HepG2 (cell line): ENCODE data around the gene PTH1R. TPM values are rescaled to one million over a fixed set of nuclear protein-coding genes. Genes with fewer than 3 reads are reported as not detected.

Experiments
- ARHGAP35 ChIP-seq: sonication (generic); formaldehyde crosslinking; IDR thresholded peaks from 2 replicates; pipeline ENCODE4 v1.9.0; 2022; ENCODE audit warnings: mild to moderate bottlenecking, inconsistent platforms, moderate library complexity, missing genetic modification reagents, borderline replicate concordance
- BORCS8-MEF2B ChIP-seq: sonication (generic); formaldehyde crosslinking; IDR thresholded peaks from 2 replicates; pipeline ENCODE4 v1.8.0; 2022; ENCODE audit warnings: mild to moderate bottlenecking, missing genetic modification reagents
- ELF3 ChIP-seq: IDR thresholded peaks from 2 replicates; pipeline ENCODE4 v1.6.1; 2016; ENCODE audit warnings: missing genetic modification reagents, missing compliant biosample characterization
- EP300 ChIP-seq, 3 experiments: sonication (generic) in 1 of 3; formaldehyde crosslinking in 1 of 3; IDR thresholded peaks; 2 replicates each; pipeline versions ENCODE4 v1.5.1 to v1.6.1; 2011 to 2020; ENCODE audit warnings: low read depth in 2 of 3, low read length in 2 of 3, borderline replicate concordance in 1 of 3, improper control_type of control experiment in 1 of 3, mild to moderate bottlenecking in 1 of 3, missing genetic modification reagents in 1 of 3, moderate library complexity in 1 of 3
- ETV5 ChIP-seq: IDR thresholded peaks from 2 replicates; pipeline ENCODE4 v1.6.1; 2018; ENCODE audit warnings: missing biosample characterization, missing genetic modification reagents, inconsistent platforms, borderline replicate concordance
- KDM1A ChIP-seq: IDR thresholded peaks from 2 replicates; pipeline ENCODE4 v1.6.1; 2016; ENCODE audit warnings: missing compliant biosample characterization
- NR1H2 ChIP-seq: sonication (generic); formaldehyde crosslinking; IDR thresholded peaks from 2 replicates; pipeline ENCODE4 v1.8.1; 2022; ENCODE audit warnings: low read depth, missing genetic modification reagents, borderline replicate concordance
- RFXANK ChIP-seq: IDR thresholded peaks from 2 replicates; pipeline ENCODE4 v1.6.1; 2016
- ZNF30 ChIP-seq: sonication (generic); formaldehyde crosslinking; IDR thresholded peaks from 2 replicates; pipeline ENCODE4 v1.5.0; 2020; ENCODE audit warnings: mild to moderate bottlenecking, missing genetic modification reagents
- ZNF446 ChIP-seq: sonication (generic); formaldehyde crosslinking; IDR thresholded peaks from 2 replicates; pipeline ENCODE4 v1.5.0; 2020; ENCODE audit warnings: mild to moderate bottlenecking, missing genetic modification reagents
- ZNF598 ChIP-seq: sonication (generic); formaldehyde crosslinking; IDR thresholded peaks from 2 replicates; pipeline ENCODE4 v1.5.1; 2020; ENCODE audit warnings: mild to moderate bottlenecking, missing genetic modification reagents, borderline replicate concordance
- ZNF766 ChIP-seq: sonication (generic); formaldehyde crosslinking; IDR thresholded peaks from 2 replicates; pipeline ENCODE4 v1.5.0; 2020; ENCODE audit warnings: missing genetic modification reagents, borderline replicate concordance
- ZNF773 ChIP-seq: sonication (generic); formaldehyde crosslinking; IDR thresholded peaks from 2 replicates; pipeline ENCODE4 v1.4.0; 2020; ENCODE audit warnings: missing genetic modification reagents, borderline replicate concordance
- ZNF879 ChIP-seq: sonication (generic); formaldehyde crosslinking; IDR thresholded peaks from 2 replicates; pipeline ENCODE4 v1.8.1; 2023; ENCODE audit warnings: missing genetic modification reagents
- polyA plus RNA-seq, 8 experiments: library from polyadenylated mRNA; depleted of rRNA in 3 of 8; stranded (reverse) in 7 of 8; unstranded in 1 of 8; fragments of >200 nt; fragmentation: Illumina TruSeq in 4 of 8; extraction: Trizol in 4 of 8; gene quantifications; 2 replicates each; pipeline versions ENCODE4 v1.2.1 to v1.2.3, GENCODE V29; 2011 to 2016; ENCODE audit warnings: low read depth in 4 of 8, missing spikeins in 1 of 8, mixed read lengths in 1 of 8; ENCODE audit not compliant: insufficient read depth in 1 of 8
- total RNA-seq, 5 experiments: library from RNA; depleted of rRNA; stranded (reverse); fragments of >200 nt; fragmentation: Illumina TruSeq; extraction: Trizol; gene quantifications; 2 replicates each; pipeline ENCODE4 v1.2.3, GENCODE V29; 2016; ENCODE audit warnings: low read depth in 1 of 5
- TF ChIP-seq, protein P1 (sequence below): sonication (generic); formaldehyde crosslinking; IDR thresholded peaks from 2 replicates; pipeline ENCODE4 v1.5.1; 2020; ENCODE audit warnings: mild to moderate bottlenecking, missing genetic modification reagents, moderate library complexity
- TF ChIP-seq, protein P2 (sequence below): sonication (generic); formaldehyde crosslinking; IDR thresholded peaks from 2 replicates; pipeline ENCODE4 v1.4.0; 2020; ENCODE audit warnings: mild to moderate bottlenecking, missing genetic modification reagents
- TF ChIP-seq, protein P3 (sequence below): sonication (generic); formaldehyde crosslinking; IDR thresholded peaks from 2 replicates; pipeline ENCODE4 v1.8.1; 2023; ENCODE audit warnings: missing genetic modification reagents, mild to moderate bottlenecking, borderline replicate concordance
- TF ChIP-seq, protein P4 (sequence below): sonication (generic); formaldehyde crosslinking; IDR thresholded peaks from 2 replicates; pipeline ENCODE4 v1.5.0; 2020; ENCODE audit warnings: missing genetic modification reagents

PTH1R gene
- total and polyA plus RNA-seq, 2 of the 13 experiments (the other 11 are each of a cell fraction or from before 2014, with no cell fraction given): not detected

- TF ChIP-seq, protein P1, sequence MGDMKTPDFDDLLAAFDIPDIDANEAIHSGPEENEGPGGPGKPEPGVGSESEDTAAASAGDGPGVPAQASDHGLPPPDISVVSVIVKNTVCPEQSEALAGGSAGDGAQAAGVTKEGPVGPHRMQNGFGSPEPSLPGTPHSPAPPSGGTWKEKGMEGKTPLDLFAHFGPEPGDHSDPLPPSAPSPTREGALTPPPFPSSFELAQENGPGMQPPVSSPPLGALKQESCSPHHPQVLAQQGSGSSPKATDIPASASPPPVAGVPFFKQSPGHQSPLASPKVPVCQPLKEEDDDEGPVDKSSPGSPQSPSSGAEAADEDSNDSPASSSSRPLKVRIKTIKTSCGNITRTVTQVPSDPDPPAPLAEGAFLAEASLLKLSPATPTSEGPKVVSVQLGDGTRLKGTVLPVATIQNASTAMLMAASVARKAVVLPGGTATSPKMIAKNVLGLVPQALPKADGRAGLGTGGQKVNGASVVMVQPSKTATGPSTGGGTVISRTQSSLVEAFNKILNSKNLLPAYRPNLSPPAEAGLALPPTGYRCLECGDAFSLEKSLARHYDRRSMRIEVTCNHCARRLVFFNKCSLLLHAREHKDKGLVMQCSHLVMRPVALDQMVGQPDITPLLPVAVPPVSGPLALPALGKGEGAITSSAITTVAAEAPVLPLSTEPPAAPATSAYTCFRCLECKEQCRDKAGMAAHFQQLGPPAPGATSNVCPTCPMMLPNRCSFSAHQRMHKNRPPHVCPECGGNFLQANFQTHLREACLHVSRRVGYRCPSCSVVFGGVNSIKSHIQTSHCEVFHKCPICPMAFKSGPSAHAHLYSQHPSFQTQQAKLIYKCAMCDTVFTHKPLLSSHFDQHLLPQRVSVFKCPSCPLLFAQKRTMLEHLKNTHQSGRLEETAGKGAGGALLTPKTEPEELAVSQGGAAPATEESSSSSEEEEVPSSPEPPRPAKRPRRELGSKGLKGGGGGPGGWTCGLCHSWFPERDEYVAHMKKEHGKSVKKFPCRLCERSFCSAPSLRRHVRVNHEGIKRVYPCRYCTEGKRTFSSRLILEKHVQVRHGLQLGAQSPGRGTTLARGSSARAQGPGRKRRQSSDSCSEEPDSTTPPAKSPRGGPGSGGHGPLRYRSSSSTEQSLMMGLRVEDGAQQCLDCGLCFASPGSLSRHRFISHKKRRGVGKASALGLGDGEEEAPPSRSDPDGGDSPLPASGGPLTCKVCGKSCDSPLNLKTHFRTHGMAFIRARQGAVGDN (CRISPR knock-in tag): peak; percentile 39; the same call in 1 of the 2 replicates
- TF ChIP-seq RFXANK: no peak
- TF ChIP-seq, protein P2, sequence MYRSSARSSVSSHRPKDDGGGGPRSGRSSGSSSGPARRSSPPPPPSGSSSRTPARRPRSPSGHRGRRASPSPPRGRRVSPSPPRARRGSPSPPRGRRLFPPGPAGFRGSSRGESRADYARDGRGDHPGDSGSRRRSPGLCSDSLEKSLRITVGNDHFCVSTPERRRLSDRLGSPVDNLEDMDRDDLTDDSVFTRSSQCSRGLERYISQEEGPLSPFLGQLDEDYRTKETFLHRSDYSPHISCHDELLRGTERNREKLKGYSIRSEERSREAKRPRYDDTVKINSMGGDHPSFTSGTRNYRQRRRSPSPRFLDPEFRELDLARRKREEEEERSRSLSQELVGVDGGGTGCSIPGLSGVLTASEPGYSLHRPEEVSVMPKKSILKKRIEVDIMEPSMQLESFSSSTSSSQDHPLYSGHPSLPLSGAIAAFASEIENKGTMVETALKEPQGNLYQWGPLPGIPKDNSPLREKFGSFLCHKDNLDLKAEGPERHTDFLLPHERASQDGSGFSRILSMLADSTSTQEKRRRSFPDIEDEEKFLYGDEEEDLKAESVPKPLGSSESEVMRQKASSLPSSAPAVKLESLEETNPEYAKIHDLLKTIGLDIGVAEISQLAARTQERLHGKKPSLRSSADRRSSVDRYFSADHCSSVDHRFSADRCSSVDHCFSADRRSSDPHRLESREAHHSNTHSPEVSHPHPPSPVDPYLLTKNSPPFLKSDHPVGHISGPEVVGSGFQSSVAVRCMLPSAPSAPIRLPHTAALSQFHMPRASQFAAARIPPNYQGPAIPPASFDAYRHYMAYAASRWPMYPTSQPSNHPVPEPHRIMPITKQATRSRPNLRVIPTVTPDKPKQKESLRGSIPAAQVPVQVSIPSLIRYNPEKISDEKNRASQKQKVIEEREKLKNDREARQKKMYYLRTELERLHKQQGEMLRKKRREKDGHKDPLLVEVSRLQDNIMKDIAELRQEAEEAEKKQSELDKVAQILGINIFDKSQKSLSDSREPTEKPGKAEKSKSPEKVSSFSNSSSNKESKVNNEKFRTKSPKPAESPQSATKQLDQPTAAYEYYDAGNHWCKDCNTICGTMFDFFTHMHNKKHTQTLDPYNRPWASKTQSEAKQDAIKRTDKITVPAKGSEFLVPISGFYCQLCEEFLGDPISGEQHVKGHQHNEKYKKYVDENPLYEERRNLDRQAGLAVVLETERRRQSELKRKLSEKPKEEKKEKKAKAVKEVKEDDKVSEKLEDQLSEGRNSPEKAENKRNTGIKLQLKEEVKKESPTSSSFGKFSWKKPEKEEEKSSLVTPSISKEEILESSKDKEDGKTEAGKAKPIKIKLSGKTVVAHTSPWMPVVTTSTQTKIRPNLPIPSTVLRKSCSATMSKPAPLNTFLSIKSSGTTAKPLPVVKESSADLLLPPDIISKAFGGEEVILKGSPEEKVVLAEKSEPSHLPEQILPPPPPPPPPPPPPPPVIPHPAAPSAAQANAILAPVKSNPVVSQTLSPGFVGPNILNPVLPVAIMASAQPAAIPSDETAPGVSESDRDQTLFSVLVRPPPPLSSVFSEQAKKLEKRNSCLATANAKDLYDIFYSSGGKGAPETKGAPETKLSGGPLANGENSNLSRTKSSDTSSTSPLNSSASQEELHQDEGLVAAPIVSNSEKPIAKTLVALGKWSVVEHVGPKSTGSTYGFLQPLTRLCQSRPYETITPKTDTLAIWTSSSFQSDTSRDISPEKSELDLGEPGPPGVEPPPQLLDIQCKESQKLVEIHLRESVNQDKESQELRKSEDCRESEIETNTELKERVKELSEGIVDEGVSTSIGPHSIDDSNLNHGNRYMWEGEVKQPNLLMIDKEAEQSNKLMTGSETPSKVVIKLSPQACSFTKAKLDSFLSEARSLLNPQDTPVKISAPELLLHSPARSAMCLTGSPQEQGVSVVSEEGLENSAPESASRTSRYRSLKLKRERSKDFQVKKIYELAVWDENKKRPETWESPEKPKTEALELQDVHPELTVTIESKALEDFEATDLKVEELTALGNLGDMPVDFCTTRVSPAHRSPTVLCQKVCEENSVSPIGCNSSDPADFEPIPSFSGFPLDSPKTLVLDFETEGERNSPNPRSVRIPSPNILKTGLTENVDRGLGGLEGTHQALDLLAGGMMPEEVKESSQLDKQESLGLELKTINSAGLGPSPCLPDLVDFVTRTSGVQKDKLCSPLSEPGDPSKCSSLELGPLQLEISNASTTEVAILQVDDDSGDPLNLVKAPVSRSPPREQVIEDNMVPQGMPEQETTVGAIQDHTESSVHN: no peak
- no peak for TF ChIP-seq ZNF879 (CRISPR knock-in tag)
- TF ChIP-seq NR1H2 (CRISPR knock-in tag): no peak
- TF ChIP-seq ARHGAP35: no peak
- TF ChIP-seq BORCS8-MEF2B (CRISPR knock-in tag): no peak
- no peak for TF ChIP-seq KDM1A
- no peak for TF ChIP-seq ZNF446 (CRISPR knock-in tag)
- no peak for TF ChIP-seq ETV5
- no peak for TF ChIP-seq ZNF766 (CRISPR knock-in tag)
- TF ChIP-seq, protein P3, sequence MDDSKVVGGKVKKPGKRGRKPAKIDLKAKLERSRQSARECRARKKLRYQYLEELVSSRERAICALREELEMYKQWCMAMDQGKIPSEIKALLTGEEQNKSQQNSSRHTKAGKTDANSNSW (CRISPR knock-in tag): no peak
- TF ChIP-seq ZNF598 (CRISPR knock-in tag): no peak
- no peak for TF ChIP-seq EP300 (IDR thresholded peaks at IDR 0.05; ENCODE audit: low read depth in 2 of 2, low read length in 2 of 2)
- no peak for TF ChIP-seq EP300 (CRISPR knock-in tag; IDR thresholded peaks at IDR 0.05; ENCODE audit: borderline replicate concordance)
- no peak for TF ChIP-seq ZNF30 (CRISPR knock-in tag)
- TF ChIP-seq ZNF773 (CRISPR knock-in tag): no peak
- TF ChIP-seq, protein P4, sequence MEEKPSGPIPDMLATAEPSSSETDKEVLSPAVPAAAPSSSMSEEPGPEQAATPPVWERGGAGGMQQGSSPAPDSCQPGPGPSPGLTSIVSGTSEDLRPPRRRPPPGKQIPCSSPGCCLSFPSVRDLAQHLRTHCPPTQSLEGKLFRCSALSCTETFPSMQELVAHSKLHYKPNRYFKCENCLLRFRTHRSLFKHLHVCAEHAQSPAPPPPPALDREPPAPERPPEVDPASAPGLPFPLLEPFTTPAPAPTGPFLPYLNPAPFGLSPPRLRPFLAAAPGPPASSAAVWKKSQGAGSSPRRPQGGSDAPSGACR: no peak
- no peak for TF ChIP-seq ELF3 (CRISPR knock-in tag)
These were observed 8.1 kb upstream of the PTH1R start (continued) for GRCh38 chr3:46869440-46869839.
